Neural progenitor cell (in vitro differentiated cells): Measurements from ENCODE around the gene SCYL2. TPM values are rescaled to one million over a fixed set of nuclear protein-coding genes. Genes with fewer than 3 reads are reported as not detected.
A peak's percentile ranks its signal among the peaks of the same experiment; 100 is the strongest.

ENCODE experiments used
- DNase-seq: peaks from one replicate; pipeline ENCODE4 v3.0.0-alpha.2; 2016; ENCODE audit warnings: low spot score
- H2AFZ ChIP-seq: fragments of 200-600 bp; sonication (generic); replicated peaks from 2 replicates; pipeline ENCODE4 v1.6.1; 2016; ENCODE audit warnings: antibody characterized with exemption
- H3F3A ChIP-seq: fragments of 200-600 bp; sonication (generic); 2 replicates; pipeline ENCODE4 v1.6.1; 2016; ENCODE audit warnings: antibody characterized with exemption, low read depth
- H3K27ac ChIP-seq: fragments of 200-600 bp; sonication (generic); 2 replicates; pipeline ENCODE4 v1.5.1; 2016; ENCODE audit warnings: mild to moderate bottlenecking
- H3K27me3 ChIP-seq: fragments of 200-600 bp; sonication (generic); 2 replicates; pipeline ENCODE4 v1.6.1; 2016; ENCODE audit warnings: mild to moderate bottlenecking, moderate library complexity
- H3K36me3 ChIP-seq: fragments of 200-600 bp; sonication (generic); 2 replicates; pipeline ENCODE4 v1.5.1; 2016
- H3K4me1 ChIP-seq: fragments of 200-600 bp; sonication (generic); 2 replicates; pipeline ENCODE4 v1.6.1; 2016; ENCODE audit warnings: mixed run types
- H3K4me2 ChIP-seq: fragments of 200-600 bp; sonication (generic); 2 replicates; pipeline ENCODE4 v1.6.1; 2016
- H3K4me3 ChIP-seq: fragments of 200-600 bp; sonication (generic); 2 replicates; pipeline ENCODE4 v1.5.1; 2016
- H3K79me2 ChIP-seq: fragments of 200-600 bp; sonication (generic); 2 replicates; pipeline ENCODE4 v1.6.1; 2016; ENCODE audit warnings: low read depth
- H3K9ac ChIP-seq: fragments of 200-600 bp; sonication (generic); 2 replicates; pipeline ENCODE4 v1.6.1; 2016
- H3K9me3 ChIP-seq: fragments of 200-600 bp; sonication (generic); 2 replicates; pipeline ENCODE4 v1.5.1; 2016; ENCODE audit warnings: low read depth
- H4K20me1 ChIP-seq: fragments of 200-600 bp; sonication (generic); 2 replicates; pipeline ENCODE4 v1.6.1; 2016; ENCODE audit warnings: low read depth
- H3K27ac Mint-ChIP-seq: 3 replicates; pipeline ENCODE4 v1.8.0; 2021; ENCODE audit warnings: mixed read lengths
- H3K27me3 Mint-ChIP-seq: 2 replicates; pipeline ENCODE4 v1.8.0; 2022; ENCODE audit warnings: low read depth, mild to moderate bottlenecking, inconsistent platforms, moderate library complexity, mixed read lengths; ENCODE audit not compliant: insufficient read depth
- H3K36me3 Mint-ChIP-seq: 3 replicates; pipeline ENCODE4 v1.8.0; 2021; ENCODE audit warnings: mixed read lengths
- H3K4me1 Mint-ChIP-seq: 3 replicates; pipeline ENCODE4 v1.8.0; 2021; ENCODE audit warnings: mixed read lengths
- H3K4me3 Mint-ChIP-seq: 3 replicates; pipeline ENCODE4 v1.8.0; 2021; ENCODE audit warnings: mild to moderate bottlenecking, moderate library complexity, mixed read lengths
- H3K9me3 Mint-ChIP-seq: 3 replicates; pipeline ENCODE4 v1.8.0; 2020; ENCODE audit warnings: mixed read lengths
- CTCF ChIP-seq: fragments of 200-600 bp; sonication (generic); IDR thresholded peaks from 2 replicates; pipeline ENCODE4 v1.5.1; 2017; ENCODE audit warnings: antibody characterized with exemption, mild to moderate bottlenecking
- EZH2 ChIP-seq: fragments of 200-600 bp; sonication (generic); IDR thresholded peaks from 2 replicates; pipeline ENCODE4 v1.6.1; 2017; ENCODE audit warnings: antibody characterized with exemption, mild to moderate bottlenecking, moderate library complexity
- EZH2phosphoT487 ChIP-seq: fragments of 200-600 bp; sonication (generic); IDR thresholded peaks from 2 replicates; pipeline ENCODE4 v1.6.1; 2017; ENCODE audit warnings: antibody characterized with exemption
- total RNA-seq: library from RNA; depleted of rRNA; stranded (reverse); fragments of >200 nt; gene quantifications from 2 replicates; pipeline ENCODE4 v1.2.3, GENCODE V29; 2015; ENCODE audit warnings: low replicate concordance

Gene SCYL2
- total RNA-seq, 1 donor from 2014 or later = 151 TPM

GRCh38 chr12:100356644-100357223 is 89.8 kb downstream of the SCYL2 start, which contains the start of gene SLC17A8:
Gene SLC17A8, plus strand, starts transcription at chr12:100357074. Its CDS starts 318 bp downstream, at chr12:100357392.
- H3K9me3 ChIP-seq = no peaks in the 10 kb centered on the region
- H3K27ac ChIP-seq = no peak within 1 kb of the TSS
- peaks cover 15% of the 10 kb centered on the region for H3K4me1 ChIP-seq
- H3K9ac ChIP-seq = no peak within 1 kb of the TSS
- DNase-seq = peak; percentile 77
- H3K27me3 ChIP-seq = no peaks in the 10 kb centered on the region
- TF ChIP-seq CTCF (no peak), EZH2phosphoT487 (no peak), EZH2 (no peak)
- peak within 1 kb of the TSS; percentile 96 for H2AFZ ChIP-seq
- no peaks in the 10 kb centered on the region for H3K9me3 Mint-ChIP-seq
- peaks cover 5% of the 10 kb centered on the region for H3F3A ChIP-seq
- H3K27ac Mint-ChIP-seq = peak within 1 kb of the TSS; percentile 5
- H3K36me3 ChIP-seq = no peaks in the 10 kb centered on the region
- H3K4me3 Mint-ChIP-seq = peak within 1 kb of the TSS; percentile 57
- H4K20me1 ChIP-seq = no peaks in the 10 kb centered on the region
- peak within 1 kb of the TSS; percentile 13 for H3K4me3 ChIP-seq
- H3K4me2 ChIP-seq = peak within 1 kb of the TSS; percentile 70
- peaks cover 14% of the 10 kb centered on the region for H3K4me1 Mint-ChIP-seq
- H3K36me3 Mint-ChIP-seq = no peaks in the 10 kb centered on the region
- H3K79me2 ChIP-seq = no peaks in the 10 kb centered on the region
- H3K27me3 Mint-ChIP-seq = peaks cover 7% of the 10 kb centered on the region

- Histone ChIP-seq H4K20me1 (no peaks in the 10 kb centered on the region), H3K27ac (no peak overlapping the region), H3K36me3 (no peaks in the 10 kb centered on the region), H3K27me3 (no peaks in the 10 kb centered on the region), H3K4me2 (no peak overlapping the region), H3K79me2 (no peaks in the 10 kb centered on the region), H3K9ac (no peak overlapping the region), H3K4me1 (peaks cover 15% of the 10 kb centered on the region), H3K9me3 (no peaks in the 10 kb centered on the region), H2AFZ (no peak overlapping the region), H3K4me3 (no peak overlapping the region), H3F3A (peaks cover 5% of the 10 kb centered on the region)
- Mint-ChIP-seq H3K9me3 (no peaks in the 10 kb centered on the region), H3K27me3 (peaks cover 7% of the 10 kb centered on the region), H3K4me3 (no peak overlapping the region), H3K36me3 (no peaks in the 10 kb centered on the region), H3K4me1 (peaks cover 14% of the 10 kb centered on the region), H3K27ac (no peak overlapping the region)
- DNase-seq = no peak
- TF ChIP-seq EZH2phosphoT487 (no peak), CTCF (no peak), EZH2 (no peak)
These were observed 92.3 kb downstream of the SCYL2 start for GRCh38 chr12:100359248-100359647.

GRCh38 chr12:100359822-100360221 is 92.8 kb downstream of the SCYL2 start:
- Mint-ChIP-seq H3K27me3 (peaks cover 7% of the 10 kb centered on the region), H3K4me1 (peaks cover 14% of the 10 kb centered on the region), H3K9me3 (no peaks in the 10 kb centered on the region), H3K4me3 (no peak overlapping the region), H3K27ac (no peak overlapping the region), H3K36me3 (no peaks in the 10 kb centered on the region)
- Histone ChIP-seq H3K36me3 (no peaks in the 10 kb centered on the region), H3K4me3 (no peak overlapping the region), H3K4me2 (no peak overlapping the region), H3K79me2 (no peaks in the 10 kb centered on the region), H3K9me3 (no peaks in the 10 kb centered on the region), H3F3A (peaks cover 5% of the 10 kb centered on the region), H3K27me3 (no peaks in the 10 kb centered on the region), H2AFZ (no peak overlapping the region), H3K27ac (no peak overlapping the region), H3K4me1 (peaks cover 15% of the 10 kb centered on the region), H4K20me1 (no peaks in the 10 kb centered on the region), H3K9ac (no peak overlapping the region)
- no peak for DNase-seq
- no peak for TF ChIP-seq EZH2
- TF ChIP-seq EZH2phosphoT487 = no peak
- no peak for TF ChIP-seq CTCF
